DMS 273 (cell line): ENCODE measurements around the gene DNAJA4.

Experiments used
- DNase-seq: peaks from one replicate; lab custom pipeline; 2025; ENCODE audit not compliant: unreplicated experiment; lab: John Stamatoyannopoulos, UW

Gene DNAJA4

DNA sequence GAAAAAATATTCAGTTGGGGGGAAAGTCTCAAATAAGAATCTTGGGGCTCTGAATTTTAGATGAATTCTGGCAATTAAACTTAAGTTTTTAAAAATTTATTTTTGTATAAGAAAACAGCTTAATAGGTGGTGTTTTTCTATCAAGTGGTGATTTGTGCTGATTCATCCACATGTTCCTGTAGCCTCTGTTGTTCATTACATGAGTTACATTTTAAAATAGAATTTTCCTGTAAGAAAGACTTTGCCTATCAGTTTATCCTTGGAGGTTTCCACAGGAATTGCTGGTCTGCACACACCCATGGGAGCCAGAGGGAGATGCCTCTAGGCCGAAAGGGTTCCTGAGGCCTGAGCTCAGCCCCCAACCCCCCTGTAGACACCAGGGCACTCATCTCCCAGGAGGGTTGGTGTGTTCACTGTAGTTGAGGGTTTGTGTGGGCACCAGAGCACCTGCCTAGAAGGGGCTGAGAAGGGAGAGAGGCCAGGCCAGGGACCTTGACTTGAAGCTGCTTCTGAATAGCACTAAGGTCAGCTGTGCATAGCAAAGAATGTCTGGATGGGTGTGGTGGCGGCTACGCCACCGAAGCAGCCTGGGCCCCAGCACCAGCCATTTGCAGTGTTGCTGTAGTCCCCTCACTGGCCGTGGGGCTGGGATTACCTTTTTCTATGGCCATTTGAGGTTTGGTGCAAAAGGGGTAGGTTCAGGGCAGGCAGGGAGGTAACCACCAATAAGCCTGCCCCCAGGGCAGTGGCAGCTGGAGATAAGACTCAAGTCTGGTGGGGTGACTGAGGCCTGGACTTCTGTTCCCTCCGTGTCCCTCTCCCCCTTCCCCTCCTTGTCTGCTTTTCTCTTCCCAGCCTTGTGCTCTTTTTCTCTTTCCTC is 11.9 kb downstream of the DNAJA4 start:
- no peak for DNase-seq

DNA sequence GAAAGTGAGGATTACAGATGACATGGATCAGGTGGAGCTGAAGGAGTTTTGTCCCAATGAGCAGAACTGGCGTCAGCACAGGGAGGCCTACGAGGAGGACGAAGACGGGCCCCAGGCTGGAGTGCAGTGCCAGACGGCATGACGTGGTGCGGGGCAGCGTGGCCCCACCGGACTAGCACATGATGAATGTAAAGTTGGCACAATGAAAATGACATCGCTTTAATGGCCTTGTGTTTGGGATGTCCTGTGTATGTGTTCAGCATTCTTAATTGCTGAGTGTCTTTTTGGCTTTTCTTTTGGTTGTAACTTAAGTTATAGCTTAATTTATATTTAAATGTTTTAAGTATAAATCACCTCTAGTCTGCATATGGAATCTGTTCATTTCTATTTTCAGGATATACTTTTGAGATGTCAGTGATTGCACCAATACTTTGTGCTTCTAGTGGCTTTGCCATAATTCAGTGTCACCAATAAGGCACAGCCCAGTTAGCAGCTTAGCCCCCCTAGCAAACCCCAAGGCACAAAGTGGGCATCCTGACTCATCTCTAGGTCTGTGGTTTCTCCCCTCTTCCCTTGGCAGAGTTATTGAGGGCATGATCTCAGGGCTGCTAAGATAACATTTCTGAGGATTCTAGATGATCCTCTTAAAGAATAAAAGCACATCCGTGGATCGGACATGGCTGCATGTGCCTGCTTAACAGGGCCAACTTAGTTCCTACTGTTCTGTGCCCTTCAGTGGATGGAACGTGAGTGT is 16.1 kb downstream of the DNAJA4 start:
- DNase-seq = no peak

DNA sequence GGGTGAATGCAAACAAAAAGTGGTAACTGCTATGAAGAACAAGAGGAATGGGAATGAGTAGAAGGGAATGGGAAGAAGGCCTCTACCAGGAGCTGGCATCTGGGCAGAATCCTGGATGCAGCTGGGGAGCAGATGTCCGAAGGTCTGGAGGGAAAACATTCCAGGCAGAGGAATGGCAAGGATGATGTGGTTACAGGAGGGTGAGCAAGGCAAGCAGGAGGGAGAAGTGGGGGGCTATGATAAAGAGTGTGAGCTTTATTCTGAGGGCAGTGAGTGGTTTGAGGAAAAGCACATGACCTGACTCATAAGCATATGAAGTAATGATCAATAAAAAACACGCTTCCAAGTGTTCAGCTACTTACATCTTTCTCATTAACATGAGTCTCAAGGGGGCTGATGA is 18.0 kb downstream of the DNAJA4 start:
- DNase-seq = no peak

GRCh38 chr15:78284758-78285157 is 20.4 kb downstream of the DNAJA4 start:
- DNase-seq = peak; percentile 5

- DNase-seq = no peak
These were observed 25.9 kb downstream of the DNAJA4 start for GRCh38 chr15:78290222-78290621.

GRCh38 chr15:78291052-78291451 is 26.7 kb downstream of the DNAJA4 start:
- DNase-seq = no peak

DNA sequence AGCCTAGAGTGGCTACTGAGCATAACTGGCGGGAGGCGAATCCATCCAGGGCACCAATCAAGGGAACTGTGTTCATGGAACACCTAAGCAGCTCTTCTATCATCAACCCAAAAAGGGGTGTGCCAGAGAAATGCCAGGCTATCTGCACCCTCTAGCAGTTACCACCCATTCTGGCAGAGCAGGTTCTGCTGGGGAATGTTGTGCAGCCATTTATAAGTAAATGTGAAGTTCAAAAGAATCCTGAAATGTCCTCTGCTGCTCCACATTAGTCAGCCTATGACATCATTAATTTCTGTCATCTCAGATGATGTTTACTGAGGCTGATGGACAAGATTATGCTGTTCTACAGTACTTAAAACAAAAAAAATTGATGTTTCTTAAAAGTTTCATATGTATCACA is 27.3 kb downstream of the DNAJA4 start:
- DNase-seq = no peak

GRCh38 chr15:78292219-78292618 is 27.9 kb downstream of the DNAJA4 start:
- DNase-seq = no peak

DNA sequence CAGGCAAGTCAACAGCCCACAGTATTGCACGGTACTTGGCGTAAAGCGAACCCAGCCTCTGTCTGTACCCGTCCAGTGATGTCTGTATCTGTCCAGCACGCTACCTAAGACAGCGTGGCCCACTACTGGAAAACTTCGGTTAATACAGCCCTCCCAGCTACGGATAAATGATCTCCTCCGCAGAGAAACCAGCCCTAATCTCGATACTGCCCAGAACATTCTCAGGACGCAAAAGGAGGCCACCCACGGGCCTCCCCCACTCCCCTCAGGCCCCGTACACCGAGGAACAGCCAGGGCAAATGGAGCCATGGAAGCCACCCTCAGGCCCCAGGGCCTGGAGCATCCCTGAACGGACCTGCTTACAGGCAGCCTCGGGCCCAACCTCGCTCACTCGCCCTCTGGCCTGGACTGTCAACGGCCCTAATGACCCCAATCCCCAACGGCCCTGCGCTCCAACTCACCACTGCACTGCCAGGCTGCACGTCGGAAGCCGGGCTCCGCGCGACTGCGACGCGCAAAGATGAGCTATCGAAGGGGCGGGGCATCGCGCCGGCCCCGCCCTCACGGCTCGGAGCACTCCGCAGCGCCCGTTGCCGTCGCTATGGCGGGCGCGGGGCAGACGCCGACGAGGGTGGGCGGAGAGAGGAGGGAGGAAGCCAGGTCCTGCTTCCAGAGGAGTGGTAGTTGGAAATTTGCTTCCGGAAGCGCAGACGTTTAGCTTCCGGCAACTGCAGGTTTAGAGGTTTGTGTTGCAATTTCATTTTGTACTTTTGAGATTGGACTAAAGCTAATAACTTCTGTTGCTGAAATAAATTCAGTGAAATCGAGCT is 35.0 kb downstream of the DNAJA4 start, which contains the start of gene SKIC8:
SKIC8 (minus strand) TSS at position 509 of the 830 bp plus-strand sequence. CDS start 3,923 bp downstream, outside the sequence.
- DNase-seq = peak; percentile 97

DNA sequence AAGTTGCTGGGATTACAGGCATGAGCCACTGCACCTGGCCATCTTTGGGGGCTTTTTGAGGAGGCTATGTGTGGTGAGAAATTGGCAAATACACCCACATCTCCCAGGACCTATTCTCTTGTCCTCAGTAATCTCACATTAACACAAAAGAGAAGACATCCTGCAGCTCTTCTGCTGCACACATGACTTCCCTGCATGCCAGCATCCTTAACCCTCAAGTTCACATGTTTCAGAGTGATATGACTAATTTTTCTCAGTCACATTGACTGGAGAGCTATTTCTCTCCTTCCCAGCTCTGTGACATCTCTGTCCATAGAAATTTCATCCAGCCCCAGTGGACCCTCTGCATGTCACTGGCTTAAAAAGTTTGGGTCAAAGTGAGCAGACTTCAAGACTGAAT is 37.0 kb downstream of the DNAJA4 start:
- no peak for DNase-seq

GRCh38 chr15:78301828-78302227 is 37.5 kb downstream of the DNAJA4 start:
- no peak for DNase-seq

DNA sequence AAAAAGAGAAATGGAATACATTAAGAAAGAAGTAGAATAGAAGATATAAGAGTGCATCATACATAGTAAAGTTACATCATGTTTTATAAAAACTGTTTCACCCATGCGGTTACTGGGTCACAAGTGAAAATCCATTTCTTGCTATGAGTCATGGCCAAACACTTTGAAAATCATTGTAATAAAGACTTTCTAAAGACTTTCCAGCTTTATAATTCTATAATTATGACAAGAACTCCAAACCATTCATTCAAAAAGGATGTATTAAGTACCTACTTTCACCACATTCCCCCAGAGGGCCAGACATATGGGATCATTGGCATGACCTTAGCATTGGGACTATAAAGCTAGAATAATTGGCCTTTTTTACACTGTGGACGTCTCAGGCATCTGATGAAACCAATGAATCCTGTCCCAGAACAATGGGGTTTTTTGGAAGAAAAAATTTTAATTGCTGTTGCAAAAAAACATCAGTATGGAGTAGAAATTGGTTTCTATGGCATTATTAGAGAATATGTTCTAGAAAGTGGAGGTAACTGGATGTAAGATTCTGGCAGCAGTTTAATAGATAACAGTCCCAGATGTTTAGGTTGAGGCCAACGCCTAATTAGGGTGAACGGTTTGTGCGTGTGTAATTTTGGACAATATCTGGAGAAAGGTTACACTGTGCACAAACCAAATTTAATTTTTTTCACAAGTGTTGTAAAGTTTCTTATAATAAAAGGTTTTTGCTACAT is 38.4 kb downstream of the DNAJA4 start:
- peak; percentile 21 for DNase-seq

GRCh38 chr15:78304216-78305066 is 40.1 kb downstream of the DNAJA4 start:
- no peak for DNase-seq

DNA sequence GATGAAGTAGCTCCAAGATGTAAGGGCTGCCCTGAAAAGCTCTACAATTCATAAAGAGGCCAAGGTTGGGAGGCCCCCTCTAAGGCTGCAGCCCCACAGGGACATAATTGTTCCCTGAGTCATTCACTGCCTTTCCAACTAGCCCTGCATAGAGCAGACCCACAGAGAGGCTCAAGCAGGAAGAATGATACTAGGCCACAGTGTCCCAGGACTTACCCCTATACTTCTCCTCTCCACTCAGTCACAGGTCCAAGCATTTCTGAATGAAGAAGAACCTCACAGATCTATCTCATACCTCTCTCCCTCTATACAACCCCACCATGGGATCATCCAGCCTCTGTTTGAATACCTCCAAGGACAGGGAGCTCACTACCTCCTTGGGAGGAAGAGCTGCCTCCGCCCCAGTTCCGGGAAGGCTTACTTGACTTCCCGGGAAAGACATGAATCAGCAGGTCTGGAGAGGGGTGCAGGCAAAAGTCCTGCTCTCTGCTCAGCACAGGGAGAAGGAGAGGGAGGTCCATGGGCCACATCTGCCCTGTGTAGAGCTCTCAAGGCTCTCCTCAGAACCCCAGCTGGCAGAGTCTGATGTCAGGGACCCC is 41.9 kb downstream of the DNAJA4 start:
- no peak for DNase-seq

DNA sequence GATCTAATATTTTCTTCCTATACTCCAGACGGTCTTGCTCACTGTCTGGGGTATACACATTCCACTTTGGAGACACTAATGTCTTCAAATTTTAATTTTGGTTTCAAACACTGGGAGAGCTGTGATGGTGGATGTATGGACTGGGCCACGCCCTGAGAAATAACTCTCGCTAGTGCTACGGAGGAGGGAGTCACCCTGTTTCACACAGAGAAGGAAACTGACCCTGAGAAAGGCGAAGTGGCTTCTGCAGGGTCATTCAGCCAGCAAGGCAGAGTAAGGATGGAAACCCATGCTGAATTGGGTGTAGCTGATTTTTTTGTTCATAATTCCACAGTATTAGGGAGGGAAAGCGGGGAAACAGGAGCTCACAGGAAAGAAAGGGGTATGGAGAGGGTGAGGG is 43.6 kb downstream of the DNAJA4 start:
- DNase-seq = no peak

DNA sequence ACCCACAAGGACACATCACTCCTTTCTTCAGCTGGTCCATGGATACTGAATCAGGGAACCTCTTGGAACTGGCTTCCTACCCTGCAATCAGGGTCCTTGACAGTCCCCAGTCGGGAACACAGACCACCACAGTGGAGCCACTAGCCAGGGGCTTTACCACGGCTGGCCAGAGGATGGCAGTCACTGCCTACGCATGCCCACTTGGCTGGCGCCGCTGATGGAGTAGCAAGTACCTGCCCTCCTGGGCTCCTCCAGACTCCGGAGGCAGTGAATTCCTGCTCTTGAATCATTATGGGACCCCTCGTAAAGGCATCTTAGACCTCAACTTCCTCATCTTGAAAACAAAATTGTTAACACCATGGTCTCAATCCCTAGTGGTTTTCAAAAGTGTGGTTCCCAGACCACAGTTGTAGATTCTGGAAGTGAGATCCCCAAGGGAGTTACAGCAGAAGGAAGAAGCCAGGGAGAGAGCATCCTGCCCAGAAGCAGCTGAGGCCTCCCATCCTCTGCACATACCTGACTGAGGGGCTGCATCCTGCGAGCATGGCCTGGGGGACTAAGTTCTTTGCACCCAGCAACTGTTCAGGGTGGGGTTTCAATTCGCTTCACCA is 44.2 kb downstream of the DNAJA4 start:
- DNase-seq = peak; percentile 82

GRCh38 chr15:78311292-78311691 is 46.9 kb downstream of the DNAJA4 start:
- DNase-seq = no peak

DNA sequence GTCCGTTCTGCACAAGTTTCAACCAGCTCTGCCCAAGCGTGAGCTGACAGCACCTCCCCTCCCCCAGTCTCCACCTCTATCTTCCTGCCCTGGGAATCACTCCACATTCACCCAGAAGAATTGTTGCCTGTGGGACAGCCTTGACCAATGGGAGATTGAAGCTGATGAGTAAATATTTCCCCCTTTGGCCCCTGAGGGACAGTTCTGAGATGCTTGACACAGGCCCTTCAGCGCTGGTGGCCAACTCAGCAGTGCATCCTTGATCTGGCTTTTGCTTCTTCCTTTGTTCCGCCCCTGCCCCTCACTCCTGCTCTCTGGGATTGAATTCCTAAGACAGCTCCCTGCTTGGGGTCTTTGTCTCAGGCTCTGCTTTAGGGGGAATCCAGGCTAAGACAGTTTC is 48.2 kb downstream of the DNAJA4 start:
- DNase-seq = no peak

- no peak for DNase-seq
These were observed 48.6 kb downstream of the DNAJA4 start for GRCh38 chr15:78312957-78313356.
